ENCODE data around the gene STX1A.
"Not testable (repeated sequence)": the region's sequence is repeated elsewhere in the genome, so short reads cannot be mapped to it uniquely, and the experiment has no call there.

The STX1A gene

GRCh38 chr7:73735528-73735905 lies 16.0 kb upstream of the STX1A start:
- DNase-seq (ENCODE audit: low read depth in 2 of 2): no peak

DNA sequence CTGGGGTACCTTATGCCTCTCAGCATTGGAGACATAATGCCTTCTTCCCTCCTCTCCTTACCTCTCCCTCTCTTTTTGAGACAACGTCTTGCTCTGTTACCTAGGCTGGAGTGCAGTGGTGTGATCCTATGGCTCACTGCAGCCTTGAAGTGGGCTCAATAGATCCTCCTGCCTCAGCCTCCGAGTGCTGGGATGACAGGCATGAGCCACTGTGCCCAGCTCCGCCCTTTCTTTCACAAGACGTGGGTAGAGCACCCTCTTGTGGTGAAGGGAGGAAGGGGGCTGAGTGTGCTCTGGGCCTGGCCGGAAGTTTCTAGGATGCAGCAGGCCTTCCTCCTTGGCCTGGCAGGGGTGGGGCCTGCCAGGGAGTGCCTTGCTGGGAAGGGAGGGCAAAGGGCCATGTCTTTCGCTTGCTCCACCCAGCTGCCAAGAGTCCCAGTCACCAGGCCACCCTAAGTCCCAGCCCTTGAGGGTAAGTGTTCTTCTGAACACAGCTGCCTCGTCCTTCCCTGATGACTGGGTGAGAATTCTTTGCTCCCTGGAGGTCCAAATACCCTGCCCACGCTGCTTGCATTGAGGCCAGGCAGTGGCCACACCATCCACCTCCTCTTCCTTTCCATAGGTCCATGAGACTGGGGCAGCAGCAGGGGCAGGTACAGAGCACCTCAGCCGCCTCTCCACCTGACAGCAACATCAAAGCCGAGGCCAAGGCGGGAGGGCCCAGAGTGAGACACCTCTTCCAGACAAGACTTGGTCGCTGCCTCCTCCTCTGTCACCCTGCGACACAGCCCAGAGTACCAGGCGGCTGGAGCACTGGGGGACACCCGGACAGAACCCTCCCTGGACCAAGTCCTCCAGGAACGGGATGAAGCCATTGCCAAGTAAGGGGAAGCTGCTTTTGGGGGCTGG lies 15.4 kb upstream of the STX1A start:
- DNase-seq (ENCODE audit: low read depth in 2 of 2): peak; percentile 64 to 77

GRCh38 chr7:73732397-73732796 lies 12.9 kb upstream of the STX1A start:
- no peak for DNase-seq (ENCODE audit: low read depth in 2 of 2)

- DNase-seq (ENCODE audit: low read depth in 2 of 2): no peak
Measured at GRCh38 chr7:73730485-73730884, 11.0 kb upstream of the STX1A start.

DNA sequence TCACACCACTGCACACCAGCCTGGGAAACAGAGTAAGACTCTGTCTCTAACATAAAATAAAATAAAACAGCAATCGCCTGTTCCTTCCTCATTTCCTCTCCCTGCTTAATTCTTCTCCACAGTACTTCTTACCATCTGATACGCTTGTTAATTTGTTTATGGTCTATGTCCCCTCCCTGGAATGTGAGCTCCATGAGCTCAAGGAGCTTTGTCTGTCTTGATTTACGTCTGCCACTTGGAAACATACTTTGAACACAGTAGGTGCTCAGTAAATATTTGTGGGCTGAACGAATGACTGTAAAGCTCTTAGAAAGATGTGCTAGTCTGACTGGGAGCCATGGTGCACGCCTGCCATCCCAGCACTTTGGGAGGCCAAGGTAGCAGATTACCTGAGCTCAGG lies 9.1 kb upstream of the STX1A start:
- DNase-seq (ENCODE audit: low read depth in 2 of 2): no peak

- no peak for DNase-seq (ENCODE audit: low read depth in 2 of 2)
Measured at GRCh38 chr7:73727952-73728351, 8.5 kb upstream of the STX1A start.

GRCh38 chr7:73726083-73726466 lies 6.6 kb upstream of the STX1A start:
- DNase-seq (ENCODE audit: low read depth in 2 of 2): no peak

DNA sequence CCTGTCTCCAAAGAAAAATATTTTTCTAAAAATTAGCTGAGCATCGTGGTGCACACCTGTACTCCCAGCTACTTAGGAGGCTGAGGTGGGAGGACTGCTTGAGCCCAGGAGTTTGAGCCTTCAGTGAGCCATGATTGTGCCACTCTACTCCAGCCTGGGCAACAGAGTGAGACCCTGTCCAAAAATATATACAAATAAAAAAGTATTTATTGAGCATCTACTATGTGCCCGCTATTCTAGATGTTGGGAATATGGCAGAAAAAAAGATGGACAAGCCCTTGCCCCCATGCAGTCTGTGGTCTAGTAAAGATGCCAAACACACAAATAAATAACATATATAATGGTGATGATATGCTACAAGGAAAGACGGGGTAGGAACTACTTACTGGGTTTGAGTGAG lies 4.3 kb upstream of the STX1A start:
- DNase-seq (ENCODE audit: low read depth in 2 of 2): no peak

DNA sequence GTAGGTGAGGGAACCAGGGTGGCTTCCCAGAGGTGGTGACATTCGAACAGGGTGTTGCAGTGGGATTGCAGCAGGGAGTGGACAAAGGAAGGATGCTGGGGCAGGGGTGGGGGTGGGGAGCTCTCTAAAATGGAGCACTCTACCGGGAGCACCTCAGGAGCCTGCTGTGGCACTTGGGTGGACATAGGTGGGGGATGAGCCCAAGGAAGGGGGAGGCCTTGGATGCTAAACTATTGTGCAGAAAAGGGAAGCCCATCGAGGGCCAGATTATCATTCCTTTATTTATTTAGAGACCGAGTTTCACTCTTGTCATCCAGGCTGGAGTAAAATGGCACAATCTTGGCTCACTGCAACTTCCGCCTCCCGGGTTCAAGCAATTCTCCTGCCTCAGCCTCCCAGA lies 3.3 kb upstream of the STX1A start:
- no peak for DNase-seq (ENCODE audit: low read depth in 2 of 2)

GRCh38 chr7:73722182-73722581 lies 2.7 kb upstream of the STX1A start:
- DNase-seq (ENCODE audit: low read depth in 2 of 2): not testable (repeated sequence)

GRCh38 chr7:73721377-73721817 lies 1.9 kb upstream of the STX1A start:
- DNase-seq (ENCODE audit: low read depth in 2 of 2): no peak

DNA sequence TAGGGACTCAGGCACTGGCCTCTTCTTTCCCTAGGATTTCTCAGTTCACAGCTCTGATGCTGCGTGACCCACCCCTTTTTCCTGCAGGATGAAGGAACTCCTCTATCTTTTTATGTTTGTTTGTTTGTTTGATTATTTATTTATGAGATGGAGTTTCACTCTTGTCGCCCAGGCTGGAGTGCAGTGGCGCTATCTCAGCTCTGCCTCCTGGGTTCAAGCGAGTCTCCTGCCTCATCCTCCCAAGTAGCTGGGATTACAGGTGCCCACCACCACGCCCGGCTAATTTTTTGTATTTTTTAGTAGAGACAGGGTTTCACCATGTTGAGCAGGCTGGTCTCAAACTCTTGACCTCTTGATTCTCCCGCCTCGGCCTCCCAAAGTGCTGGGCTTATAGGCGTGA lies 974 bp upstream of the STX1A start:
- not testable (repeated sequence) for DNase-seq (ENCODE audit: low read depth in 2 of 2)

GRCh38 chr7:73719806-73720169 lies 319 bp upstream of the STX1A start:
- DNase-seq (ENCODE audit: low read depth in 2 of 2): no peak

GRCh38 chr7:73718438-73718881 lies 1.0 kb downstream of the STX1A start:
- DNase-seq (ENCODE audit: low read depth in 2 of 2): no peak

DNA sequence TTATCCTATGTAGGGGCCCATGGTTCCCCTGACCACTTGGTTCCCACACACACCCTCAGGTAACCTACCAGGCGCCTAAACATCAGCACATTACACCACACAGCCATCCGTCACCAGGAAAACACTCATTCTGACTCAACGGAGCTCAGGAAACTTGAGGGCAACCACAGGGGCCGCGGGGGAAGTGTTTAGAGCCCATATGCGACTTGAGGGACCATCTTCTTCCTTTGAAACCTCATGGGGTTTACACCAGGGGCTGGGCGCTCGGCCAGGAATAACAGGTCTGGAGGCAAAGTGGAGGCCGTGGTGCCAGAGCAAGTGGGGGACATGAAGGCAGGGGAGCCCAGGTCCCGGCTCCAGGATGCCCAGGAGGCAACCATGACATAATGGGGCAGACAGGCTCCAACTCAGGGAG lies 1.5 kb downstream of the STX1A start:
- peak; percentile 61 to 66 for DNase-seq (ENCODE audit: low read depth in 2 of 2)

DNA sequence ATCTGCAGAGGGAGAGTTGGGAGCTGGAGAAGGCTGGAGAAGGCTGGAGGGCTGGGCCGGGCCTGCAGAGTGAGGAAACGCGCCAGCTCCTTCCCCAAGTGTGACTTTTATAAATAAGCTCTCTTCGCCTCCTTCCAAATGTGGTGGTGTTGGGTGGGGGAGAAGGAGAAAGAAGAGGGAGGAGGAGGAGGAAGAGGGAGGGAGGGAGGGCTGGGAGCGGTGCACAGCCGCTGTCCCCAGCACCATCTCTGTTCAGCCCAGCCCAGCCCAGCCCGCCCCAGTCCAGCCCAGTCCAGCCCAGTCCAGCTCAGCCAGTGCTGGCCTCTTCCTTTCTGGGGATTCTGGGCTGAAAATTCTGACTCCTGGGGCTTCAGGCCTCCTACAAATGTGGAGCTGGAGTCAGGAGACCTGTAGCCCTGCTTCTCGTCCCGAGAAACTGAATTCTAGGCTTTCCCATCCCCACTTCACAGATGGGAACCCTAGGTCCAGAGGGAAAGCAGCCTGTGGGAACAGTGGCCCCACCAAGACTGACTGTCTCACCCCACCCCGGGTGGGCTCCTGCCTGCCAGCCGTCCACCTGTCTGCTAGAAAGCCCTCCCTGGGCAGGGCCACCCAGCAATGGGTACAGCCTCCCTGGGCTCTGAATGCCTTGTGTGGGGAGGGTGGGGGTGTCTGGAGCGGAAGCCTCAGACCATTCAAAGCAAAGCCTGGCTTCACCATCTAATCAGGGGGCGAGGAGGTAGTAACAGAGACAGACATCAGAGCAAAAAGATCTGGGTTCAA lies 2.3 kb downstream of the STX1A start:
- no peak for DNase-seq (ENCODE audit: low read depth in 2 of 2)

DNA sequence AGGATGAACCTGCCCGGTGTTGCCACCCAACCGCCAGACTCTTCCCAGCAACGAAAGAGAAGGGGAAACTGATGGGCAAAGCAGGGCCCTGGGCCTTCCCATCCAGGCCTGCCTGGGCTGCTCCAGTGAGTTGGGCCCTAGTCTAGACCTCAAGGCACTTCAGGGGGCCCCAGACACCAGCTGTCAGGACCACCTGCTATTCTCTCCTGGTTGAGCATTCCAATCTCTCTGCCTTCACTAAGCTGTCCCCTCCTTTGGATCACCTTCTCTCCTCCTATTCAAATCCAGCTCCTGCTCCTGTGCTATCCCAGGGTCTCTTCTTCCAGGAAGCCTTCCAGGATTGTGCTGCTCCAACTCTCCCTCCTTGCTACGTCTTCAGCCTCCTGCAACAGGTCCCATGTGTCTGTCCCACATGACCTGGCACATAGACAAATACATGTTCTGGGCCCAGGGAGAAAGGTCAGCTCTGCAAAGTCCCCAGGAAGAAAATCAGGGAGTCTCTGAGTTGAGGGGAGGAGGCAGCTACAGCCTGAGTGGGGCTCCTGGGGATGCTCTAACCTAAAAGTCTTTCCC lies 3.1 kb downstream of the STX1A start:
- DNase-seq (ENCODE audit: low read depth in 2 of 2): no peak

DNA sequence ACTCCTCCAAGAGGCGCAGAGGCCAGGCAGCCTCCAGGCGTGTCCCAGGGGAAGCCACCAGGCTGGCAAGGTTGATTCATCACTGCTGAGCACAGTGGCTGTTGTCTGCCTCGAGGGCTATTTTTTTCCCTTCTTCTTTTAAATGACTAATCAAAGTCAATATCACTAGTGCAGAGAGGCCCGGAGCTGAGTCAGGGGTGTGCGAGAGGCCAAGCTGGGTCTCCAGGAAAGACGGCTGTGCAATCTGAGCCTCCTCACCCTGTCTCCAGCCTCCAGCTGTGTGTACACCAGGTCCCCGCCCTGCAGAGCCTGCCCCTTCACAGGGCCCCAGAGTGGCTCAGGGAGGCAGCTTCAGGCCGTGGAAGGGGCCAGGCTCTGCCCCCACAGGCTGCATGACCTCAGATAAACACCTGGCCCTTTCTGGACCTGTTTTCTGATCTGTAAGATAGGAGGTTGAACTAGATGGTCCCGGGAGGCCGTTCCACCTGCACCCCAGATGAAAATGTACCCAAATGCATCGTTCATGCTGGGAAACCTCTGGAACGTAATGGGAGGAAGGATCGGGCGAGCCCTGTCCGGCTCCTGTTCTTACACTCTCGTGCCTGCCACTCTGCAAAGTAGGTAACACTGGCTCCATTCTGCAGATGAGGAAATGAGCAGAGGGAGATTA lies 3.7 kb downstream of the STX1A start:
- peak in 1 of 2 donors; percentile 38 for DNase-seq (ENCODE audit: low read depth in 2 of 2)

- DNase-seq (ENCODE audit: low read depth in 2 of 2): not testable (repeated sequence)
Measured at GRCh38 chr7:73713319-73713718, 6.2 kb downstream of the STX1A start.

DNA sequence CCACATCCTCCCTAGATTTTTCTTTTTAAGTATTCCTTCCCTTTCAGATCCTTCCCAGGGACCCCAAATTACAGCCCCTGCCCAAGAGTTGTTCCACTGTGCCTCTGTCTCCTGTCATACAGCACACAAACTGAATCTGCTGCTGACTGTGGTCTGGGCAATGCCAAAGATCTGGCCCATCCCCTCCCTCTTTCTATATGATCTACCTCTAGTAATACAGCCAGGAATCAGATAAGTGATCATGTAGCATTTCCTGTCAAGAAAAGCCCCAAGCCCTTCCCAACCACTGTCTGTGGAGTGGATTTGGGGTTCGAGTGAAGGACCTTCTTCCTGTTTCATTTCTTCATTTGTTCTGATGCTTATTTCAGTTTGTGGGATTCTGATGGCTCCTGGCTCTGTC lies 6.7 kb downstream of the STX1A start:
- no peak for DNase-seq (ENCODE audit: low read depth in 2 of 2)

GRCh38 chr7:73708961-73709549 lies 10.4 kb downstream of the STX1A start:
- DNase-seq (ENCODE audit: low read depth in 2 of 2): no peak

Data from stimulated activated CD4-positive, alpha-beta T cell treated with anti-CD3 and anti-CD28 coated beads, Interleukin-1b, Interleukin-23, amount 100 ng/mL, for 4 hours (primary cell).